ENCODE data around the gene FRYL.

DNA sequence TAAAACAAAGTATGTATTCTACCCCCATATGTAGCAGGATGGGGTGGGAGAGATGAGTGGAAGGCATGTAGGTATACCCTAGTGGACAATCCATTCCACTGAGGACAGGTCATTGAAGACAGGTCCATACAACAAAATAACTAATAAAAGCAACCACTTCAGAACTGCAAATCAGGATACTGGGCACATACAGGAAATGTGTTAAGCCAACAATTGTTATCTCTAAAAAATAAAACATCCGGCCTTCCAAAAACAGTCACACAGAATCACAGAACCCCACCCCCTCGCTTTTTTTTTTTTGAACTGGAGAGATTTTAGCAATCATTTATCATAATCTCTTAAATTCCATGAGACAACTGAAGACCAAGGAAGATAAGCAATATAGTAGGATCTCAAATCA is 112.9 kb downstream of the FRYL start:
- TF ChIP-seq, protein P1, sequence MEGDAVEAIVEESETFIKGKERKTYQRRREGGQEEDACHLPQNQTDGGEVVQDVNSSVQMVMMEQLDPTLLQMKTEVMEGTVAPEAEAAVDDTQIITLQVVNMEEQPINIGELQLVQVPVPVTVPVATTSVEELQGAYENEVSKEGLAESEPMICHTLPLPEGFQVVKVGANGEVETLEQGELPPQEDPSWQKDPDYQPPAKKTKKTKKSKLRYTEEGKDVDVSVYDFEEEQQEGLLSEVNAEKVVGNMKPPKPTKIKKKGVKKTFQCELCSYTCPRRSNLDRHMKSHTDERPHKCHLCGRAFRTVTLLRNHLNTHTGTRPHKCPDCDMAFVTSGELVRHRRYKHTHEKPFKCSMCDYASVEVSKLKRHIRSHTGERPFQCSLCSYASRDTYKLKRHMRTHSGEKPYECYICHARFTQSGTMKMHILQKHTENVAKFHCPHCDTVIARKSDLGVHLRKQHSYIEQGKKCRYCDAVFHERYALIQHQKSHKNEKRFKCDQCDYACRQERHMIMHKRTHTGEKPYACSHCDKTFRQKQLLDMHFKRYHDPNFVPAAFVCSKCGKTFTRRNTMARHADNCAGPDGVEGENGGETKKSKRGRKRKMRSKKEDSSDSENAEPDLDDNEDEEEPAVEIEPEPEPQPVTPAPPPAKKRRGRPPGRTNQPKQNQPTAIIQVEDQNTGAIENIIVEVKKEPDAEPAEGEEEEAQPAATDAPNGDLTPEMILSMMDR (IDR thresholded peaks at IDR 0.05), result no peak
- TF ChIP-seq POLR2A (IDR thresholded peaks at IDR 0.05), result no peak
